ENCODE measurements around the gene PSMA5.

DNA sequence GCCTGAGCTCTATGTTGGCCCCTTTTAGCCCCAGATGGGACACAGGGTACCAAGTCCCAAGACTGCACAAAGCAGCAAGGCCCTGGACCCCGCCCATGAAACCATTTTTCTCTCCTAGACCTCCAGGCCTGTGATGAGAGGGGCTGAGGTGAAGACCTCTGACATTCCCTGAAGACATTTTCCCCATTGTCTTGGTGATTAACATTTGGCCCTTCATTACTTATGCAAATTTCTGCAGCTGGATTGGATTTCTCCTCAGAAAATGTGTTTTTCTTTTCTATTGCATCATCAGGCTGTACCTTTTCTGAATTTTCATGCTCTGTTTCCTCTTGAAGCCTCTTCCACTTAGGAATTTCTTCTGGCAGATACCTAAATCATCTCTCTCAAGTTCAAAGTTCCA is 8.2 kb upstream of the PSMA5 start:
- TF ChIP-seq, protein P1, sequence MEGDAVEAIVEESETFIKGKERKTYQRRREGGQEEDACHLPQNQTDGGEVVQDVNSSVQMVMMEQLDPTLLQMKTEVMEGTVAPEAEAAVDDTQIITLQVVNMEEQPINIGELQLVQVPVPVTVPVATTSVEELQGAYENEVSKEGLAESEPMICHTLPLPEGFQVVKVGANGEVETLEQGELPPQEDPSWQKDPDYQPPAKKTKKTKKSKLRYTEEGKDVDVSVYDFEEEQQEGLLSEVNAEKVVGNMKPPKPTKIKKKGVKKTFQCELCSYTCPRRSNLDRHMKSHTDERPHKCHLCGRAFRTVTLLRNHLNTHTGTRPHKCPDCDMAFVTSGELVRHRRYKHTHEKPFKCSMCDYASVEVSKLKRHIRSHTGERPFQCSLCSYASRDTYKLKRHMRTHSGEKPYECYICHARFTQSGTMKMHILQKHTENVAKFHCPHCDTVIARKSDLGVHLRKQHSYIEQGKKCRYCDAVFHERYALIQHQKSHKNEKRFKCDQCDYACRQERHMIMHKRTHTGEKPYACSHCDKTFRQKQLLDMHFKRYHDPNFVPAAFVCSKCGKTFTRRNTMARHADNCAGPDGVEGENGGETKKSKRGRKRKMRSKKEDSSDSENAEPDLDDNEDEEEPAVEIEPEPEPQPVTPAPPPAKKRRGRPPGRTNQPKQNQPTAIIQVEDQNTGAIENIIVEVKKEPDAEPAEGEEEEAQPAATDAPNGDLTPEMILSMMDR (IDR thresholded peaks at IDR 0.05): no peak
- no peak for TF ChIP-seq POLR2A (IDR thresholded peaks at IDR 0.05)
